OCI-LY7 (cell line): ENCODE data around the gene PCED1B. TPM values are rescaled to one million over a fixed set of nuclear protein-coding genes. Genes with fewer than 3 reads are reported as not detected.

ENCODE experiments used
- BruUV-seq: library from RNA; stranded (reverse); fragments of 400-500 nt; replicated peaks from 2 replicates; lab custom pipeline; 2021; lab: Mats Ljungman, UMichigan
- CTCF ChIA-PET: fragments of 300-600 bp; sonication (Branson Sonifier 250); formaldehyde crosslinking; loops from one replicate; lab custom pipeline; 2022; ENCODE audit warnings: antibody characterized with exemption; ENCODE audit not compliant: unreplicated experiment; lab: Charles Lee
- POLR2A ChIA-PET: fragments of 300-600 bp; sonication (Branson Sonifier 250); formaldehyde crosslinking; loops from one replicate; lab custom pipeline; 2022; ENCODE audit warnings: antibody characterized with exemption; lab: Charles Lee
- DNase-seq: peaks from one replicate; pipeline ENCODE4 v3.0.0-alpha.2; 2015; ENCODE audit warnings: low spot score
- H2AFZ ChIP-seq: fragments of 200-600 bp; sonication (generic), shearing (Covaris generic); 2 replicates; pipeline ENCODE4 v1.6.1; 2014; ENCODE audit warnings: mild to moderate bottlenecking, antibody characterized with exemption, low read length, moderate library complexity
- H3K27ac ChIP-seq: fragments of 200-600 bp; sonication (generic); 2 replicates; pipeline ENCODE4 v1.5.1; 2014; ENCODE audit warnings: mixed run types, low read depth, mild to moderate bottlenecking, moderate library complexity, low read length, inconsistent platforms; ENCODE audit not compliant: poor library complexity, severe bottlenecking
- H3K36me3 ChIP-seq: fragments of 200-600 bp; sonication (generic); 2 replicates; pipeline ENCODE4 v1.6.1; 2014; ENCODE audit warnings: mild to moderate bottlenecking, antibody characterized with exemption, low read length, moderate library complexity, mixed read lengths; ENCODE audit not compliant: insufficient read depth
- H3K4me1 ChIP-seq: fragments of 200-600 bp; sonication (generic); 2 replicates; pipeline ENCODE4 v1.5.1; 2014; ENCODE audit warnings: mild to moderate bottlenecking, low read length; ENCODE audit not compliant: insufficient read depth, poor library complexity, severe bottlenecking
- H3K4me2 ChIP-seq: fragments of 200-600 bp; sonication (generic); 2 replicates; pipeline ENCODE4 v1.6.1; 2014; ENCODE audit warnings: mild to moderate bottlenecking, low read length
- H3K4me3 ChIP-seq: fragments of 200-600 bp; sonication (generic); 2 replicates; pipeline ENCODE4 v1.5.1; 2014; ENCODE audit warnings: mild to moderate bottlenecking, low read depth, low read length; ENCODE audit not compliant: poor library complexity, severe bottlenecking
- H3K79me2 ChIP-seq: fragments of 200-600 bp; sonication (generic); 2 replicates; pipeline ENCODE4 v1.6.1; 2016; ENCODE audit warnings: low read depth, mild to moderate bottlenecking, low read length, moderate library complexity, mixed read lengths; ENCODE audit not compliant: insufficient read depth
- H3K9me2 ChIP-seq: fragments of 200-600 bp; sonication (generic); 2 replicates; pipeline ENCODE4 v1.6.1; 2016; ENCODE audit warnings: mild to moderate bottlenecking, low read length, mixed read lengths; ENCODE audit not compliant: insufficient read depth
- H3K9me3 ChIP-seq: fragments of 200-600 bp; sonication (generic); 2 replicates; pipeline ENCODE4 v1.6.1; 2014; ENCODE audit warnings: mild to moderate bottlenecking, mixed run types, low read length, mixed read lengths
- H4K20me1 ChIP-seq: fragments of 200-600 bp; sonication (generic); 2 replicates; pipeline ENCODE4 v1.6.1; 2014; ENCODE audit warnings: mild to moderate bottlenecking, antibody characterized with exemption, low read length, moderate library complexity, mixed read lengths; ENCODE audit not compliant: insufficient read depth
- EZH2phosphoT487 ChIP-seq: fragments of 200-600 bp; sonication (generic); IDR thresholded peaks from 2 replicates; pipeline ENCODE4 v1.6.1; 2018; ENCODE audit warnings: low read depth, borderline replicate concordance, mild to moderate bottlenecking, mixed run types, antibody characterized with exemption, low read length, moderate library complexity, mixed read lengths
- intact Hi-C: fragments of 100-400 bp; cut with micrococcal nuclease; formaldehyde crosslinking; loops from one replicate; pipeline ENCODE4 v1.10.0; 2022; ENCODE audit not compliant: unreplicated experiment
- total RNA-seq, 2 experiments: library from RNA; depleted of rRNA in 1 of 2; stranded (reverse); fragments of >200 nt in 1 of 2; shearing (Covaris generic) in 1 of 2; gene quantifications; 2 replicates each; pipeline ENCODE4 v1.2.3, GENCODE V29; 2014 to 2022
- TF ChIP-seq, protein P1 (sequence below): fragments of 200-600 bp; sonication (generic); conservative IDR thresholded peaks from 2 replicates; pipeline ENCODE4 v1.5.1; 2014; ENCODE audit warnings: mild to moderate bottlenecking, antibody characterized with exemption, low read length, moderate library complexity, mixed read lengths

The PCED1B gene
- total RNA-seq, 2 experiments from 2014 or later, result 8.4 to 24.3 TPM

- intact Hi-C loops, result no loop called here
- ChIA-PET CTCF (no interaction called here), POLR2A (interaction anchor here (0.6 to 0.9 kb wide), 4 partner anchors 25 to 1190 kb away, joined by 3 to 6 read pairs (median 4); no protein-coding TSS in a partner anchor)
- Histone ChIP-seq H3K4me2 (no peak overlapping the region), H3K4me3 (no peak overlapping the region), H3K4me1 (no peaks in the 10 kb centered on the region), H4K20me1 (no peaks in the 10 kb centered on the region), H3K27ac (no peak overlapping the region), H3K9me3 (no peaks in the 10 kb centered on the region), H2AFZ (no peak overlapping the region), H3K79me2 (no peaks in the 10 kb centered on the region), H3K9me2 (no peaks in the 10 kb centered on the region), H3K36me3 (no peaks in the 10 kb centered on the region)
- DNase-seq, result no peak
- BruUV-seq, result no TSS peak
- no peak for TF ChIP-seq EZH2phosphoT487
- TF ChIP-seq, protein P1, sequence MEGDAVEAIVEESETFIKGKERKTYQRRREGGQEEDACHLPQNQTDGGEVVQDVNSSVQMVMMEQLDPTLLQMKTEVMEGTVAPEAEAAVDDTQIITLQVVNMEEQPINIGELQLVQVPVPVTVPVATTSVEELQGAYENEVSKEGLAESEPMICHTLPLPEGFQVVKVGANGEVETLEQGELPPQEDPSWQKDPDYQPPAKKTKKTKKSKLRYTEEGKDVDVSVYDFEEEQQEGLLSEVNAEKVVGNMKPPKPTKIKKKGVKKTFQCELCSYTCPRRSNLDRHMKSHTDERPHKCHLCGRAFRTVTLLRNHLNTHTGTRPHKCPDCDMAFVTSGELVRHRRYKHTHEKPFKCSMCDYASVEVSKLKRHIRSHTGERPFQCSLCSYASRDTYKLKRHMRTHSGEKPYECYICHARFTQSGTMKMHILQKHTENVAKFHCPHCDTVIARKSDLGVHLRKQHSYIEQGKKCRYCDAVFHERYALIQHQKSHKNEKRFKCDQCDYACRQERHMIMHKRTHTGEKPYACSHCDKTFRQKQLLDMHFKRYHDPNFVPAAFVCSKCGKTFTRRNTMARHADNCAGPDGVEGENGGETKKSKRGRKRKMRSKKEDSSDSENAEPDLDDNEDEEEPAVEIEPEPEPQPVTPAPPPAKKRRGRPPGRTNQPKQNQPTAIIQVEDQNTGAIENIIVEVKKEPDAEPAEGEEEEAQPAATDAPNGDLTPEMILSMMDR, result no peak
These were observed 16.2 kb downstream of the PCED1B start for GRCh38 chr12:47095446-47096236.

GRCh38 chr12:47097276-47097896 is 18.0 kb downstream of the PCED1B start:
- BruUV-seq, result no TSS peak
- no peak overlapping the region for H3K4me2 ChIP-seq
- H3K79me2 ChIP-seq, result no peaks in the 10 kb centered on the region
- H3K9me3 ChIP-seq, result no peaks in the 10 kb centered on the region
- POLR2A ChIA-PET, result interaction anchor here (1.2 kb wide), 1 partner anchor 35 kb away, joined by 3 read pairs; no protein-coding TSS in a partner anchor
- H3K4me3 ChIP-seq, result no peak overlapping the region
- intact Hi-C loops, result no loop called here
- no peaks in the 10 kb centered on the region for H4K20me1 ChIP-seq
- no peak for DNase-seq
- H3K4me1 ChIP-seq, result no peaks in the 10 kb centered on the region
- H3K36me3 ChIP-seq, result no peaks in the 10 kb centered on the region
- no peak for TF ChIP-seq EZH2phosphoT487
- TF ChIP-seq, protein P1, result no peak
- H2AFZ ChIP-seq, result no peak overlapping the region
- CTCF ChIA-PET, result no interaction called here
- H3K9me2 ChIP-seq, result no peaks in the 10 kb centered on the region
- H3K27ac ChIP-seq, result no peak overlapping the region

DNA sequence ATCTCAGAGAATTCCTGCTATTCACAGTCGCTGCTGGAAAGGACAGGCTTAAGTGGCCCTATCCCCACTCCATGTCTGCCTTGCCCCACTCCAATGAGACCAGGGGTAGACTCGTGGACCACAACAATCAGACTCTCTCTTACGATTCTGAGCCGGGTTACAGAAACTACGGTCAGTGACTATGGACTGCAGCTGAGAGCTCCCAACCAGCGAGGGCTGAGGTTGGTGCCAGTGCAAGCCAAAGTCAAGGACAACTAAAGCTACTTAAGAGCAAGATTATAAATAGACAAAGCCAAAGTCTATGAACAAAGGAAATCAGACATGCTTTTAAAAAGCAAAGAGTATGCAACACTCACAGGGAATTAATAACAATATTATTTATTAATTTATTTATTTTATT is 18.7 kb downstream of the PCED1B start:
- Histone ChIP-seq H3K79me2 (no peaks in the 10 kb centered on the region), H3K4me1 (no peaks in the 10 kb centered on the region), H3K9me3 (no peaks in the 10 kb centered on the region), H2AFZ (no peak overlapping the region), H3K9me2 (no peaks in the 10 kb centered on the region), H3K27ac (no peak overlapping the region), H4K20me1 (no peaks in the 10 kb centered on the region), H3K4me3 (no peak overlapping the region), H3K4me2 (no peak overlapping the region), H3K36me3 (no peaks in the 10 kb centered on the region)
- no TSS peak for BruUV-seq
- ChIA-PET CTCF (no interaction called here), POLR2A (interaction anchor here (1.2 kb wide), 1 partner anchor 34 kb away, joined by 3 read pairs; no protein-coding TSS in a partner anchor)
- no peak for TF ChIP-seq EZH2phosphoT487
- TF ChIP-seq, protein P1, result no peak
- DNase-seq, result no peak
- intact Hi-C loops, result no loop called here
